Activated CD4-positive, alpha-beta T cell treated with anti-CD3 and anti-CD28 coated beads, Interleukin-2, amount 50 U/mL, for 48 hours (primary cell): ENCODE data around the gene PTPRC.
A peak's percentile ranks its signal among the peaks of the same experiment; 100 is the strongest.

Experiments used
- DNase-seq, 2 experiments: peaks; one replicate each; pipeline ENCODE4 v3.0.0-alpha.2; 2020

The PTPRC gene

DNA sequence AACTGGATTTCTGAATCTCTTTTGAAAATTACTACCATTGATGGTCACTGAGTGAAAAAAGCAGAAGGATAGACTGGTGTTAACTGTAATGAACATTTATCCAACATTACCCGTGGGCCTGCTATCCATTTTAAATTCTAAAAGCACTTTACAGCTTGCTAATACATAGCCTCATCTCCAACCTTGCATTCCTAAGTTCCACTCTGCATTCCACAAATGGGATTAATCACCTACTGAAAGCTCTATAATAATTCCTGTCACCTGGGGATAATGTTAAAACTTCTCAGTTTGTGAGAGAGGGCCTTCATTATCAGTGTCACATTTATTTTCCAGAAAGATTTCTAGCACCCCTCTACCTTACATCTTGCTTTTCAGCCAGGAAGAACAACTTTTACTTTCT, 38.2 kb downstream of the PTPRC start:
- no peak for DNase-seq

DNA sequence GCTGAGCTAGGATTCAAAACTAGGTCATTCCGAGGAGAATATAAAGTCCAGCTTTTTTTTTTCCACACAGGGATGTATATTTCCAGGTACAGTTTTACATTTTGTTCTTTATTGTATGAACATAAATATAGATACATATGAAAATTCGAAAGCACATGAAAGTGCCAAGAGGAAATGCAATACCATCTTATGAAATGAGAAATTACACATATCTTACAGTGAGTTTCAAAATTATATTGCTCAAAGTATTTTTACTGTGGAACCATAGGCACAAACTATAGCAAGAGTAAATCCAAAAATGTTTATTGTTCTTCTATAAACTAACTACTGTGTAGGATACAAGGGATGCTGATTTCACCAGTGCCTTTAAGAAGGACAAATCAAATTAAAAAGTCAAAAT, 39.0 kb downstream of the PTPRC start:
- DNase-seq, result no peak

DNA sequence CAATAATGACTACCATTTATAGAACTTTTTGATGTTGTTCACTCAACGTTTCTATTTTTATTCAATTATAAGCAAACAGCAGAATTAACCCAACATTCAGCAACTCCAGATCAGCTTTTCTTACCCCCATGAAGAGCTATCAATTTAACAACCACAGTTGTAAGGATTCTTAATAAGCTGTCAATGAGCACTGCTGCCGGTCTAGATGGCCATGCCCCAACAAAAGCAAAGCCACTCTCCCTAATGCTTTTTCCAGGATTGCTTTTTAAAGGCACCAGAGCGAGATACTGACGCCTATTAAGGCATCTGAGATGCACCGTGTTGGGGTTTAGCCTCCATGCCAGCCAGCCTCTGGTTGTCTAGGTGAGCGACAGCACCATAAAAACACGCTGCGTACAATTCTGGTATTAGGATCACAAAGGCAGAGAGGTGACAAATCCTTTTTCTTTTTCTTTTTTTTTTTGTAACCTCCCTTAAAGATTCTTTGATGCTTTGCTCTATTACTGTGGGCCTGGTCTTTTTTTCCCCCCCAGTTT, 39.5 kb downstream of the PTPRC start:
- DNase-seq, result no peak

DNA sequence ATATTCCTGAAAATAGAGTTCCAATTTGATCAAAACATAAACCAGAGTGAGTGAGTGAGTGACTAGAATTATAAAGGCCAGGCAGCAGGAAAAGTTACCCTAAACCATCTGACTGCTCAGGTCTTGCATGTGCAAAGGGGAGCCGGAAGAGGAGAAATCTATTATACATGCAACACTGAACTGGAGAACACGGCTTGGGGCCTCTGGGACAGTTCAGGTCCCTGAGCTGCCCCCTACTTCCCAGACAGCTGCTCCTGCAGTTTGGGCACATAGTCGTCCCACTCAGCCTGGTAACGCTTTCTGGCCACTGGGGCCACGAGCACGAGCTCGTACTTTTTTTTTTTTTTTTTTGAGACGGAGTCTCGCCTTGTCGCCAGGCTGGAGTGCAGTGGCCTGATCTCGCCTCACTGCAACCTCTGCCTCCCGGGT, 40.1 kb downstream of the PTPRC start:
- DNase-seq, result no peak

DNA sequence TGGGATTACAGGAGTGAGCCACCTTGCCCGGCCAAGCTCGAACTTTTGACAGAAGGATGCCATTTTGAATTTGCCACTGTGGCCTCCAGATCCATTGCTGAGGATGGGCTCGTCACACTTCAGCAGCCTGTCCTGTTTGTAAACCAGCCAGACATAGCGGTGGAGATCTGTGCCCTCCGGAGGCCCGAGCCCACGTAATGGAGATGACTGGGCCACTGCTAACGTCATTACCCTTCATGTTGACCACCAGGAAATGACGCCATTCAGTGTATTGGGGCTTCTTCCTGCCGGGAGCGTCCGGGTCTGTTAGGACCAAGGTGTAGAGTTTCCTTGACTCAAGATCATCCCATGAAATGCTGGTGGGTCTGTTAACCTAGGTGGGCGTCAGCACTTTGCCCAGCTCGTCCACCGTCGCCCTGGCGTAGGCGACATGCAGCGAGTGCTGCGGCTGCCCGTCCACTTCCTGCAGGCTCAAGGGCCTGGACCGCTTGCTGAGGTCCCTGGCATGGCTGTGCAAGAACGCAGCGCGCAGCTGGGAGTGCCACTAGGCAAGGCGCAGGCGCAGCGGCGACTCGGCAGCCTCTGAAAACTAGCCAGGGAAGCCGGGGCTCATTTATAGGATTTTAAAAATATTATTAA, 40.8 kb downstream of the PTPRC start:
- DNase-seq, result peak; percentile 47 to 54

DNA sequence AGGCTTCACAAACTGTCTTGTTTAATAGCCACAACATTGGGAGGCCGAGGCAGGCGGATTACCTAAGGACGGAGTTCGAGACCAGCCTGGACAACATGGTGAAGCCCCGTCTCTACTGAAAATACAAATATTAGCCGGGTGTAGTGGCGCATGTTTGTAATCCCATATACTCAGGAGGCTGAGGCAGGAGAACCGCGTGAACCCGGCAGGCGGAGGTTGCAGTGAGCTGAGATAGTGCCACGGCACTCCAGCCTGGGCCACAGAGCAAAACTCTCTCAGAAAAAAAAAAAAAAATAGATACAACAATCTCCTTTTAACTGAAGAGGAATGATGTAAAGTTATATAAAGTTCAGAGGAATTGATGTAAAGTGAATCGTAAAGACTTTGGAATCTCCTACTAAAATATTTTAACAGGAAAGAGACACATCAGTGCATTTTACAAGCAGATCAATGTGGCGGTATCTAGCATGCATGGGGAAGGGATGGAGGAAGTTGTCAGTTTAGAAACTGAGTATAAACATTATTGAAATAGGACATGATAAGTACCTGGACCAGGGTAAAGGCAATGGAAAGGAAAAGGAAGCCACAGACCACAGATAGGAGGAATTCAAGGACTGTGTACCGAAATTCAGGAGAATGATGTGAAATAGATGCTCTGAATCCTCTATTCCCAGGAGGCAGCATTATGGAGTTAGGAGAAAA, 41.5 kb downstream of the PTPRC start:
- DNase-seq, result no peak

DNA sequence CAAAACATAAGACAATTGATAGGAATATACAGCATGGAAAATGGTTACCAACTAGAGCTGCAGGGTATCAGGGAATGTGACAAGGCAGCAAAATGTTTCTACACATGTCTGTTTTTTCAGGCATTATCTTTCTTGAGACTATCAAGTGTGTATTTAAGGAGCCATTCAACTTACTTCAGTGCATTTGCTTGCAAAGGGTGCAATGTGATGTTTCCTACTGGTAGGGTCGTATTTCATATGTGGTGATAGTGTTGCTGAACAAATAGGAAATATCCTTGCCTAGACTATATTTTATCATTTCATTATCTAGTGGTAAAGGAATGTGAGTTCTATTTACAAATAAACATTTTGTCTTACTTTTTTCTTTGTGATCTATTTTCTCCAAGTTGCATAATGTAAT, 42.4 kb downstream of the PTPRC start:
- no peak for DNase-seq

DNA sequence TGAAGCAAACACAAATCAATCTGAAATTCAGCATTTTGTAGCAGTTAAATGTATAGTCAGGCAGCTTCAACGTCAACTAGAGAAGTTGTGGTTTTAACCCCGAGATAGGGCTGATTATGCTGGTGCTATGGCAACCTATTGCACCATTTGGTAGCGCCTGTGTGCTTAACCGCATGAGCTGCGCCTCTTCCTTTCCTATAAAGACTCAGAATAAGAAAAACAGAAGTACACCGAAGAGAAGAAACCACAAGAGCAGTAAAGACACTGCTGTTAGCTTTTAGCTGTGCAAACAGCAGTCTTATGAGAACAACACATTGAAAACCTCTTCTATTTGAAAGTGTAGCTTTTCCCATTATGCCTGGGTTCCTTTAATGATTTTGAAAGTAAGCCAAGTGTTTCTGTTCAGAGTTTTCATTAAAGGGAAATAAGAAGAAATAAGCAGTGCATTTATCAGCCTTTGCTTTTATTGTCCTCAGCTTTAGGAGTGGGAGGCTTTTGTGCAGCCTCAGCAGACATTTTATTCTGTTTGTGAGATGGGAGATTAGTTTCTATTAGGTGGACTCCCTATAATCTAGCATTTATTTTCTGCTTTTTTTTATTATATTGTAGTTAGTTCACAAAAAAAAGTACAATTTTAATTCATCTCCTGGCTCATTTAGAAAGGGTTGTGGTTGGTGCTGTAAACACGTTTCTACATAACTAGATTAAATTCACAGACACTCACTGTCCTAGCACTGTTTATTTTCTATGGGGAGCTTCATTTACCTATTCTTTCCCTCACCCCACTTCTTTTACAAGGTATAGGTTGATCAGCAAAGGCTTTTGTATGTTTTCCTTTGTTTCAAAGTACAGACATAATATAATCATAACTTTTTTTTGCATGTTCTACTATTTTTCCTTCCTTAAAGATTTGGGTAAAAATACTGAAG, 43.3 kb downstream of the PTPRC start:
- peak; percentile 63 to 76 for DNase-seq

DNA sequence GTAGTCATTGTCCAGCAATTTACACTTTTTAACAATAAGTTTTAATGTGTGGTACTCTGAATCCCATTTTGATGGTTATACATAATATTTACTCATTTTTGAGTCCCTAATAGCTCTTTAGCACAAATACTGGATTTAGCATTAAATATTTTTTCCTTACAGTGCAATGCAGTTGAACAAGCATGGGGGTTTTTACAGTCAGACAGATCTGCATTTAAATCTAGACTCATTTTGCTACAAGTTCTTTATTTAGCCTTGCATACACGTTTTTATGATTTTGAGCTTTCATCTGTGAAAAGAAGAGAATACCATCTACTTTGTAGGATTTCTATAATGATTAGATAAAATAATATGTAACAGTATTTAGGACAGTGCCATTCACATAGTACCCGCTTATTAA, 44.0 kb downstream of the PTPRC start:
- no peak for DNase-seq

DNA sequence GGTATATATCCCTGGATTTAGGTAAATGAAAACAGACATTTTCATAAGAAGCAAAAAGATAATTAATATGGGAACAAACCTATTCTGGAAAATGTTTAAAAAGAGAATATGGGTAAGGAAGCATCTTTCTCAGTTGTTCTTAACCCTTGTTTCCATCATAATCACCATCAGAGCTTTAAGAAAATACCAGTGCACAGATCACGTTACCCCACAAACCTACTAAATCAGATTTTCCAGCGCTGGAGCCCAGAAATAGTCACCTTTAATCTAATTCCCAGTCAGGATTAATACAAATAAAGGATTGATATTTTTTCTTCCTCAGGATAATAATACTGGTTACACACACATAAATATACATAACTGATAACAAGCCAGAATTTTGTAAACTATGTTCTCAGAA, 44.6 kb downstream of the PTPRC start:
- no peak for DNase-seq

DNA sequence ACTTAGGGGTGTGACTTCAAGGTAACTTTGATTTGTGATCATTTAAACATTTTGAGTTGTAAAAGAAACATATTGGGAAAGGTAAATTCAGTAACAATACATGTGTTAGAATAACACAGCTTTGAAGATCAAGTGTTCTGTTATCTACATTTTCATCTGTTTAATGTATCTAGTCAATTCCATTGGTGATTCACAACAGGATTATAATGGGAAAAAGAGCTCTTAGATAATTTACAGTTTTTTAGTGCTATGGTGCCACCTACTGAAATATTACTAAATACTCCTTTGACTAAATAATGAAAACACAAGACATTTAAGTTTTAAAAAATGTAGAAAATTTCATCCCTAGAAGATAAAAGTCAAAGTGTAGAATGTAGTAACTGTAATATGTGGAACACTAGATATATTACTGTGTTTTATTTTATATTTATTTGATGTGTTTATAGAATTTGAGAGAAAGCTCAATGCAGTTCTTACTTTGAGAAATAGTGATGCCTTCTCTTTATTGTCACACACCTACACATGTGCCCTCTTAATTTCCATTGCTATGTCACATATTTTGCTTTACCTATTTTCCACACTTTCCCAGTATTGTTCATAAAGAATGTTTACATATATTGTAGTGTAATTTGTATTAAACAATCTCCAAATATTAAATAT, 47.4 kb downstream of the PTPRC start:
- DNase-seq, result no peak

DNA sequence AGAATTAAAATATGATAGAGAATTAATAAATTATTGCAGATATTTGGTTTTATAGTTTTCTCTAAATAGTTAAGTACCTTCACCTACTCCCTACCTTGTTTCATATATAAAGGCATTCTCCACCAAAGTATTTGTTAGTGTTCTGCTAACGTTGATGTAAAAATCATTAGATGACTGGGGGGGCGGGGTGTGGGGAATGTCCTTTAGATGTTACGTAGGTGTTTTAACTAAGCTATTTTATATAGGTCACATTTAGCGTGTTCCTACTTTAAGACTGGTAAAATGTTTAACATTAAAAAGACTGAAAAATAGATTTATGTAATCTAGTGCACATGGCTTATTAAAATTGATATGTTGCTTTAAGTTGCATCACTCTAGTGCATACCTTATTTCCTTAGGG, 48.6 kb downstream of the PTPRC start:
- no peak for DNase-seq

DNA sequence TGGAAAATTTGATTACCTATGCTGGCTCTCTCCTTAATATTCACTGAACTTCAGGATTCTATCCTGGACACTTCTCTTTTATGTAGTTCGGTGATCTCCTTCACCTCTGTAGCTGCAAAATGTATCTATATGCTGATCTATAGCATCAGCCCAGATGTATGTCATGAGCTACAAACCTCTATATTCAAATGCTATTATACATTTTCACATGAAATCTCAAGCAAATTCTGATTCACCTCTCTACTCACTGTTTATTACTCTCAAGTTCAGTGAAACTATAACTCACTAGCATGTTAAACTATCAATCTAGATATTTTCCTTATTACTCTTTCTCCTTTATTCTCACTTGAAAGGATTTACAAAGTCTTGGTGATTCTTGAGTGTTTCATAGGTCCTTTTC, 52.2 kb downstream of the PTPRC start:
- no peak for DNase-seq

DNA sequence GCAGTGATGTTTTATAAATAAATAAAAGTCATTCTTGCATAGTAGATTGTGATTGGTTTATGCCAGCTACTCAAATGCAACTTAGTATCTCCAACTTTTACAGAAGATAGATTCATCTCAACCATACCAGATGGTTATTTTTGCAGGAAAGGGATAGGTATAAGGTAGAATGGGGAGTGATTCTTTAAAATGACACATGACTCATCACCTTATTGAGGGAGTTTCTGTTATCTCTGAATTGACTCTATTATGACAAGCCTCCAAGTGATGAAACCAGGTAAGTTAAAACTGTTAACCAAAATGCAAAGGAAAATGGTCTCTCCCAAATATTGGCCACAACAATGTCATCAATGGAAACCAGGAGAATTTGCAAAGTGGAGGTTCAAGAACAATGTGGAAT, 54.5 kb downstream of the PTPRC start:
- DNase-seq, result no peak

DNA sequence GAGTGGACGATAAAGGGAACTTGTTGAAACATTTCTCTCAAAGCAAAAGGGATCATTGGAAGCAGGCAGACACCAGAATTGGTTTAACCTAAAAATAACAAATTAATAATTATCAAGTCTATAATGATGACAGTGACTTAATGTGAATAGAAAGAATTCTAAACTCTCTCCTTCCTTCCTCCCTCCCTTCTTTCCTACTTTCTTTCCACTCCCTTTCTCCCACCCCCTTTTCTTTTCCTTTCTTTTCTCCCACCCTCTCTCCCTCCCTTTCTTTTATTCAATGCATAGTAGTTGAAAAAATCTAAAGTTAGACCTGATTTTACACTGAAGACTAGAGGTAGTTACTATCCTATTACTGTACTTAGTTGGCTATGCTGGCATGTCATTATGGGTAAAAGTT, 55.7 kb downstream of the PTPRC start:
- DNase-seq, result no peak

DNA sequence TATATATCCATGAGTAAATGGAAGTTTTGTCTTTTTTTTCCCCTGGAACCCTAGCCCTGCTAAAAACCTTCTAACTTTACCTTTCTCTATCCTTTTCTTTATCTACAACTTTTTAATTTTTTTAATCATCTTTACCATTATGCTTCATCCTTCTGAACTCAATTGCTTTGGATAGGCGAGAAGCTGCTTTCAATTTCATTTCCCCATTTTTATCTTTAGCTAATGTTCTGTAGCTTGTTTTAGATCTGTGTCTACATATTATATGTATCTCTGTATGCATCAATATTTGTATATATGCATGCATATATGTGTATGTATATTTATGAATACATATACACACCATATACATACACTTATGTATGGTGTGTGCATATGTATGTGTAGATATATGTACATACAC, 57.4 kb downstream of the PTPRC start:
- DNase-seq, result no peak

DNA sequence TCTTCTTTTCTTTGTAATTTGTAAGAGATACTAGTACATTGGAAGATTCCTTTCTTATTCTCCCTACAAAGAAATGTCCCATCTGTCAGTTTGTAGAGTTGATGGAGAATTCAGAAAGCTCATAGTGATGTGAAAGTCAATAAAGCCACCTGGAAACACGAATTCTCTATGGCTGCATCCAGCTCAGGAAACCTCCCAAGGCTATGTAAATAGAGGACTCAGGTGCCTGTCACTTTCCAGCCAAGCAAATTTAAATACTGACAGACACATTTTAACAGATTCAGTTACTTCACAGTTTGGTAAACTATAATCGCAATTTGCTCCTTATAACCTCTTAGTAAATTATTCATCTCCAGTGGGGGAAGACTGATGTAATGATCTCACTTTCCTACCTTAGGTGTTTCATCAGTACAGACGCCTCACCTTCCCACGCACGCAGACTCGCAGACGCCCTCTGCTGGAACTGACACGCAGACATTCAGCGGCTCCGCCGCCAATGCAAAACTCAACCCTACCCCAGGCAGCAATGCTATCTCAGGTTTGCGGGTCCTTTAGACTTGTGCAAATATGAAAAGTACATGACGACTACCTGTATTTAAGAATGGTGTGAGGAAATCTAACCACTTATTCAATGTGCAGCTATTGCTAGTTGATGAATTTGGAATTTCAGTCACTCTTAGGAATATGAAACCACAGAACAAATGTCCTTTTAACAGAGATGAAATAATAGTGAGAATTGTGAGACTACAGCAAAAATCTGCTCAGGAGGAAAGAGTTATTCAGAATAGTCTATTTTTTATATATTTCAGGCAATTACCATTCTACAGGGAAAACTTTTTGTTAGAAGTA, 60.6 kb downstream of the PTPRC start:
- DNase-seq, result peak; percentile 77 to 81

DNA sequence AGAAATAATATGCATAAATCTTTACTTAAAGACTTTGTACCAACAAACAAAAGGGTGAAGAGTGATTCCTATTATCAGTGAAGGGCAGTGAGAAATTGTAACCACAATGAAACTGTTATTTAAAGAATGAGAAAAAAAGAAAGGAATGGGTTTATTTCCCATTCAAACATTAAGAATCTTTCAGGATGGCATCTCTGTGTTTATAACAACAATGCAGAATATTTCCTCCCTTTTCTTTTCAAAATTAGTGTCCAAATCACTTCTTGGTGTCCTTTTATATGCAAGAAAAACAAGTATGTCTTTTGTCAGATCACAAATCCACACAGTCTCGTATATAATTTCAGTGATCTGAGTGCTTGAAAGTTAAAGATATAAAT, 61.2 kb downstream of the PTPRC start:
- no peak for DNase-seq

DNA sequence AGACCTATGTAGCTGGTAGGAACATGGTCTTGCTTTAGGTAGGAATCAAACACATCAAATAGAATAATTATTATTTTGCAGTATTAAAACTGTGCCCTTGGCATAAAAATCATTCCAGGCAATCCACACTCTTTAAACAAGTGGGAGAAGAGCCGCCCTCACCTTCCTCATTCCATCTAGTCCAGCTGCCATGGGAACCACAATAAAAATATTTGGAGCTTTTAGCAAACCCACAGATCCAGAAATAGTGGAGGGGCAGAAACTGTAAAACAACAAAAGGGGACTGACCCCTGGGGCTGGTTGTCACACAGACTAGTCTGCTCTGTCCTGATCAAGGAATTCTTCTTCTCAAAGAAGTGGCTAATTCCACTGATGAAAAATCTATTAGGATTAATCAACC, 61.6 kb downstream of the PTPRC start:
- no peak for DNase-seq

DNA sequence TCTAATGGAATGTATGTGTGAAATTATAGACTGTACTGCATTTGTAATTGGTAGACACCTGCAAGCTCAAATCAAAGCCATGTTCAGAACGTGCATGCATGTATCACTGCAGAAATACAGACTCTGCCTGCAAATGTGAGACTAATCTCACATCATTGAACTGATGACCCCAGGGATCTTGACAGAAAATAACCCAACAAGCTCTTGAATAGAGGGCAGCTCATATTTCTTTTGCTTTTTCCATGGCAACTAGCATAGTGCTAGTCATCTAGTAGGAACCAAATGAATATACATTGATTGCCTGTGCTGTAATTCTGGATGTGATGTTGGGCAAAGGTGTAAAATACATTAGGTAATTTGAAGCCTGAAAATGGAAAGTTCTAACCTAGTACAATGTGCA, 62.4 kb downstream of the PTPRC start:
- no peak for DNase-seq

DNA sequence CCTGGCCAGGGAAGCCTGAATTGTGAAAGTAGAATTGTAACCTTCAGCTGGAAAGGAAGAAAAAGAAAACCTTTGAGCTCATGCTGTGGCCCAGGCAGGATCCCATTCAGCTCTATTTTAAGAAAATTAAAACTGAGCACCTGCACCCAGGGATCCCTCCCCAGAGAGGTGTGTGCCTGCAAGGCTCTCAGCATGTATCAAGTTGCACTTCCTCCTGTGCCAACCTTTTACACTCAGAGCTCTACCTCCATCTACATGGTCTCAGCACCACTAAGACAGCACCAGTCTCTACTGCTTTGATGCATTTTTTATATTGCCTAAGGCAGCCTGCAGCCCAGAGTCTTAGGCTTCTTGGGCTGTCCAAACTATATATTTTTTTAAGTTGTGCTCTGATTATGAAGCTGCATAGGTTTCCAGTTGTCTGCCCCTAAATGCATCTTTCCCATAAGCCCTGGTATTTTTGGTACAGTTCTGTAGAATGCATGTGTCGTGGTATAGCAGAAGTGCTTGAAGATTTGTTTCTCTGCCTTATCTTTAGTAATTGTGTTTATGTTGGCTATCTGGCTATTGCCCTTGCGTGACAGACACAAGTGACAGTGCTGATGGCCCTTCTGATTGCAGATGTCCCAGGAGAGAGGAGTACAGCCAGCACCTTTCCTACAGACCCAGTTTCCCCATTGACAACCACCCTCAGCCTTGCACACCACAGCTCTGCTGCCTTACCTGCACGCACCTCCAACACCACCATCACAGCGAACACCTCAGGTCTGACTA, 63.1 kb downstream of the PTPRC start:
- DNase-seq, result no peak
